HepG2 (cell line): ENCODE measurements around the gene AKR7A2. TPM values are rescaled to one million over a fixed set of nuclear protein-coding genes. Genes with fewer than 3 reads are reported as not detected.
A peak's percentile ranks its signal among the peaks of the same experiment; 100 is the strongest.

Experiments
- CBFB ChIP-seq: sonication (generic); formaldehyde crosslinking; IDR thresholded peaks from 2 replicates; pipeline ENCODE4 v1.4.0; 2020; ENCODE audit warnings: missing genetic modification reagents
- FOXA1 ChIP-seq, 2 experiments: fragments of 450-650 bp in 1 of 2; sonication (generic) in 1 of 2; formaldehyde crosslinking in 1 of 2; IDR thresholded peaks; 2 replicates each; pipeline versions ENCODE4 v1.4.0 to v1.6.1; 2016 to 2020; ENCODE audit warnings: missing genetic modification reagents in 1 of 2
- HMG20B ChIP-seq: conservative IDR thresholded peaks from 2 replicates; pipeline ENCODE4 v1.6.1; 2016; ENCODE audit warnings: missing genetic modification reagents, missing compliant biosample characterization
- KAT7 ChIP-seq: IDR thresholded peaks from 2 replicates; pipeline ENCODE4 v1.6.1; 2018; ENCODE audit warnings: borderline replicate concordance, missing compliant biosample characterization
- NFYB ChIP-seq: sonication (generic); formaldehyde crosslinking; IDR thresholded peaks from 2 replicates; pipeline ENCODE4 v1.4.0; 2020; ENCODE audit warnings: missing genetic modification reagents
- NONO ChIP-seq, 2 experiments: fragments of 450-650 bp in 1 of 2; sonication (generic) in 1 of 2; formaldehyde crosslinking in 1 of 2; IDR thresholded peaks in 1 of 2; conservative IDR thresholded peaks in 1 of 2; 2 replicates each; pipeline versions ENCODE4 v1.6.1 to v1.8.0; 2017 to 2022; ENCODE audit warnings: mild to moderate bottlenecking in 1 of 2, missing genetic modification reagents in 1 of 2, moderate library complexity in 1 of 2
- NR1H2 ChIP-seq: sonication (generic); formaldehyde crosslinking; IDR thresholded peaks from 2 replicates; pipeline ENCODE4 v1.8.1; 2022; ENCODE audit warnings: low read depth, missing genetic modification reagents, borderline replicate concordance
- RBFOX2 ChIP-seq: fragments of 200-400 bp; formaldehyde crosslinking; IDR thresholded peaks from 2 replicates; pipeline ENCODE4 v1.6.1; 2017; ENCODE audit warnings: low read depth, mild to moderate bottlenecking, low read length
- SRSF1 ChIP-seq: fragments of 200-400 bp; formaldehyde crosslinking; optimal IDR thresholded peaks from 2 replicates; pipeline ENCODE3; 2017; ENCODE audit warnings: mild to moderate bottlenecking, low read depth, low read length, moderate library complexity
- U2AF2 ChIP-seq: fragments of 200-400 bp; formaldehyde crosslinking; IDR thresholded peaks from 2 replicates; pipeline ENCODE4 v1.6.1; 2017; ENCODE audit warnings: low read depth, mild to moderate bottlenecking, low read length
- ZBTB20 ChIP-seq: sonication (generic); formaldehyde crosslinking; IDR thresholded peaks from 2 replicates; pipeline ENCODE4 v1.8.1; 2023; ENCODE audit warnings: missing genetic modification reagents, low read depth, mild to moderate bottlenecking, borderline replicate concordance
- ZNF235 ChIP-seq: sonication (generic); formaldehyde crosslinking; IDR thresholded peaks from 2 replicates; pipeline ENCODE4 v1.8.1; 2023; ENCODE audit warnings: mild to moderate bottlenecking, missing genetic modification reagents, borderline replicate concordance
- ZNF564 ChIP-seq: sonication (generic); formaldehyde crosslinking; IDR thresholded peaks from 2 replicates; pipeline ENCODE4 v1.8.1; 2023; ENCODE audit warnings: mild to moderate bottlenecking, missing genetic modification reagents
- polyA plus RNA-seq, 8 experiments: library from polyadenylated mRNA; depleted of rRNA in 3 of 8; stranded (reverse) in 7 of 8; unstranded in 1 of 8; fragments of >200 nt; fragmentation: Illumina TruSeq in 4 of 8; extraction: Trizol in 4 of 8; gene quantifications; 2 replicates each; pipeline versions ENCODE4 v1.2.1 to v1.2.3, GENCODE V29; 2011 to 2016; ENCODE audit warnings: low read depth in 4 of 8, missing spikeins in 1 of 8, mixed read lengths in 1 of 8; ENCODE audit not compliant: insufficient read depth in 1 of 8
- total RNA-seq, 5 experiments: library from RNA; depleted of rRNA; stranded (reverse); fragments of >200 nt; fragmentation: Illumina TruSeq; extraction: Trizol; gene quantifications; 2 replicates each; pipeline ENCODE4 v1.2.3, GENCODE V29; 2016; ENCODE audit warnings: low read depth in 1 of 5
- TF ChIP-seq, protein P1 (sequence below): fragments of 450-650 bp; IDR thresholded peaks from 2 replicates; pipeline ENCODE4 v1.6.1; 2017; ENCODE audit warnings: mild to moderate bottlenecking
- TF ChIP-seq, protein P2 (sequence below): sonication (generic); IDR thresholded peaks from 2 replicates; pipeline ENCODE4 v1.6.1; 2016; ENCODE audit warnings: low read depth, borderline replicate concordance
- TF ChIP-seq, protein P3 (sequence below): sonication (generic); formaldehyde crosslinking; IDR thresholded peaks from 2 replicates; pipeline ENCODE4; 2020; ENCODE audit warnings: missing genetic modification reagents, mild to moderate bottlenecking, borderline replicate concordance
- TF ChIP-seq, protein P4 (sequence below): sonication (generic); formaldehyde crosslinking; IDR thresholded peaks from 2 replicates; pipeline ENCODE4 v1.4.0; 2020; ENCODE audit warnings: missing genetic modification reagents

AKR7A2 gene
- total and polyA plus RNA-seq, 2 of the 13 experiments (the other 11 are each of a cell fraction or from before 2014, with no cell fraction given): 45.2 to 75.6 TPM

DNA sequence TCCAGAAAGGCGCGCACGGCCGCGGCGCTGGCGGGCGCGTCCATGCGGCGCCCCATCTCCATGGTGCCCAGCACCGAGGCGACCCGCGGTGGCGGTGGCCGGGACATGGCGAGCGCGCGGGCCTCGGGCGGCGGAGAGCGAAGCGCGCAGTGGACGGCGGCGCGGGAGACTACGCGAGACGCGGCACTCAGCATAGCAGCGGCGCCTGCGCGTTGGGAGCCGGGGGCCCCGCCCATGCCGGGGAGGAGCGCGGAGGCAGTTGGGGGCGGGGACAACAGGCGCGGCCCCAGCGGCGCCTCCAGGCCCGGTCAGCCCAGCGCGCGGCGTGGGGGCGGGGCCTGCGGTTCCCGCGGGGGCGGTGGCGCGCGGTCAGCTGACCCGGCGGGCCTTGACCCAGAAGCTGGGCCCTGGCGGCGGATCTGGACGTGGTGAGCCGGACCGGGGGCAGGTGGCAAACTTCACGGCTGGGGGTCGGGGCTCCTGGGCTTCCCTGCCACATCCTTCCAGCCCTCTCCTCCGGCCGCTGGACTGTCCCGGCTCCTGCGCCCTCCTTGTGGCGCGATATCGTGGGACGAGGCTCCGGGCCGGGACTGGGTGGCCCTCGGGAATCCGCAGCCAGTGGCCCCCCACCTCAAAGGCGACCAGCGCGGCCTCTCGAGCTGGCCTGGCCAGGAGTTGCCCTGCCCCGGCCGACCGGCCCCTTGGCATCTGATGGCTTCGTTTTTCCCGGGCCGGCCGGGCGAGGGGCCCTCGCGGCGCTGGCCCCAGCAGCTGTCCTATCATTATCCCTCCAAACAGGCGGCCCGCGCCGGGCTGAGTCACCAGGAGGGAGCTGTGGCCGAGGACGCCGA is at the start of gene AKR7A2, which contains the start of gene SLC66A1 (continued):
- TF ChIP-seq, protein P1, sequence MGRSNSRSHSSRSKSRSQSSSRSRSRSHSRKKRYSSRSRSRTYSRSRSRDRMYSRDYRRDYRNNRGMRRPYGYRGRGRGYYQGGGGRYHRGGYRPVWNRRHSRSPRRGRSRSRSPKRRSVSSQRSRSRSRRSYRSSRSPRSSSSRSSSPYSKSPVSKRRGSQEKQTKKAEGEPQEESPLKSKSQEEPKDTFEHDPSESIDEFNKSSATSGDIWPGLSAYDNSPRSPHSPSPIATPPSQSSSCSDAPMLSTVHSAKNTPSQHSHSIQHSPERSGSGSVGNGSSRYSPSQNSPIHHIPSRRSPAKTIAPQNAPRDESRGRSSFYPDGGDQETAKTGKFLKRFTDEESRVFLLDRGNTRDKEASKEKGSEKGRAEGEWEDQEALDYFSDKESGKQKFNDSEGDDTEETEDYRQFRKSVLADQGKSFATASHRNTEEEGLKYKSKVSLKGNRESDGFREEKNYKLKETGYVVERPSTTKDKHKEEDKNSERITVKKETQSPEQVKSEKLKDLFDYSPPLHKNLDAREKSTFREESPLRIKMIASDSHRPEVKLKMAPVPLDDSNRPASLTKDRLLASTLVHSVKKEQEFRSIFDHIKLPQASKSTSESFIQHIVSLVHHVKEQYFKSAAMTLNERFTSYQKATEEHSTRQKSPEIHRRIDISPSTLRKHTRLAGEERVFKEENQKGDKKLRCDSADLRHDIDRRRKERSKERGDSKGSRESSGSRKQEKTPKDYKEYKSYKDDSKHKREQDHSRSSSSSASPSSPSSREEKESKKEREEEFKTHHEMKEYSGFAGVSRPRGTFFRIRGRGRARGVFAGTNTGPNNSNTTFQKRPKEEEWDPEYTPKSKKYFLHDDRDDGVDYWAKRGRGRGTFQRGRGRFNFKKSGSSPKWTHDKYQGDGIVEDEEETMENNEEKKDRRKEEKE: no peak
- TF ChIP-seq, protein P2, sequence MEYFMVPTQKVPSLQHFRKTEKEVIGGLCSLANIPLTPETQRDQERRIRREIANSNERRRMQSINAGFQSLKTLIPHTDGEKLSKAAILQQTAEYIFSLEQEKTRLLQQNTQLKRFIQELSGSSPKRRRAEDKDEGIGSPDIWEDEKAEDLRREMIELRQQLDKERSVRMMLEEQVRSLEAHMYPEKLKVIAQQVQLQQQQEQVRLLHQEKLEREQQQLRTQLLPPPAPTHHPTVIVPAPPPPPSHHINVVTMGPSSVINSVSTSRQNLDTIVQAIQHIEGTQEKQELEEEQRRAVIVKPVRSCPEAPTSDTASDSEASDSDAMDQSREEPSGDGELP: peak; percentile 86
- no peak for TF ChIP-seq NONO (IDR thresholded peaks at IDR 0.05)
- TF ChIP-seq NONO (CRISPR knock-in tag; conservative IDR thresholded peaks at IDR 0.05): peak; percentile 75
- no peak for TF ChIP-seq CBFB (CRISPR knock-in tag)
- peak; percentile 94 for TF ChIP-seq SRSF1
- no peak for TF ChIP-seq NFYB (CRISPR knock-in tag)
- TF ChIP-seq ZNF564: 0 out of 2 replicates have a peak, but pooled peaks have one; percentile 68
- no peak for TF ChIP-seq HMG20B
- TF ChIP-seq RBFOX2: peak; percentile 91
- no peak for TF ChIP-seq FOXA1 (IDR thresholded peaks at IDR 0.05)
- TF ChIP-seq FOXA1 (CRISPR knock-in tag; IDR thresholded peaks at IDR 0.05): peak; percentile 9; the same call in 1 of the 2 replicates
- TF ChIP-seq, protein P3, sequence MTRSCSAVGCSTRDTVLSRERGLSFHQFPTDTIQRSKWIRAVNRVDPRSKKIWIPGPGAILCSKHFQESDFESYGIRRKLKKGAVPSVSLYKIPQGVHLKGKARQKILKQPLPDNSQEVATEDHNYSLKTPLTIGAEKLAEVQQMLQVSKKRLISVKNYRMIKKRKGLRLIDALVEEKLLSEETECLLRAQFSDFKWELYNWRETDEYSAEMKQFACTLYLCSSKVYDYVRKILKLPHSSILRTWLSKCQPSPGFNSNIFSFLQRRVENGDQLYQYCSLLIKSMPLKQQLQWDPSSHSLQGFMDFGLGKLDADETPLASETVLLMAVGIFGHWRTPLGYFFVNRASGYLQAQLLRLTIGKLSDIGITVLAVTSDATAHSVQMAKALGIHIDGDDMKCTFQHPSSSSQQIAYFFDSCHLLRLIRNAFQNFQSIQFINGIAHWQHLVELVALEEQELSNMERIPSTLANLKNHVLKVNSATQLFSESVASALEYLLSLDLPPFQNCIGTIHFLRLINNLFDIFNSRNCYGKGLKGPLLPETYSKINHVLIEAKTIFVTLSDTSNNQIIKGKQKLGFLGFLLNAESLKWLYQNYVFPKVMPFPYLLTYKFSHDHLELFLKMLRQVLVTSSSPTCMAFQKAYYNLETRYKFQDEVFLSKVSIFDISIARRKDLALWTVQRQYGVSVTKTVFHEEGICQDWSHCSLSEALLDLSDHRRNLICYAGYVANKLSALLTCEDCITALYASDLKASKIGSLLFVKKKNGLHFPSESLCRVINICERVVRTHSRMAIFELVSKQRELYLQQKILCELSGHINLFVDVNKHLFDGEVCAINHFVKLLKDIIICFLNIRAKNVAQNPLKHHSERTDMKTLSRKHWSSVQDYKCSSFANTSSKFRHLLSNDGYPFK (CRISPR knock-in tag): no peak
- TF ChIP-seq U2AF2: no peak
- peak; percentile 34; the same call in 1 of the 2 replicates for TF ChIP-seq KAT7
- 0 out of 2 replicates have a peak, but pooled peaks have one; percentile 87 for TF ChIP-seq ZNF235 (CRISPR knock-in tag)
- peak; percentile 67; the same call in 1 of the 2 replicates for TF ChIP-seq ZBTB20 (CRISPR knock-in tag)
- TF ChIP-seq NR1H2 (CRISPR knock-in tag): 0 out of 2 replicates have a peak, but pooled peaks have one; percentile 54
- TF ChIP-seq, protein P4, sequence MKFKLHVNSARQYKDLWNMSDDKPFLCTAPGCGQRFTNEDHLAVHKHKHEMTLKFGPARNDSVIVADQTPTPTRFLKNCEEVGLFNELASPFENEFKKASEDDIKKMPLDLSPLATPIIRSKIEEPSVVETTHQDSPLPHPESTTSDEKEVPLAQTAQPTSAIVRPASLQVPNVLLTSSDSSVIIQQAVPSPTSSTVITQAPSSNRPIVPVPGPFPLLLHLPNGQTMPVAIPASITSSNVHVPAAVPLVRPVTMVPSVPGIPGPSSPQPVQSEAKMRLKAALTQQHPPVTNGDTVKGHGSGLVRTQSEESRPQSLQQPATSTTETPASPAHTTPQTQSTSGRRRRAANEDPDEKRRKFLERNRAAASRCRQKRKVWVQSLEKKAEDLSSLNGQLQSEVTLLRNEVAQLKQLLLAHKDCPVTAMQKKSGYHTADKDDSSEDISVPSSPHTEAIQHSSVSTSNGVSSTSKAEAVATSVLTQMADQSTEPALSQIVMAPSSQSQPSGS (CRISPR knock-in tag): 0 out of 2 replicates have a peak, but pooled peaks have one; percentile 4
